Breast epithelium (tissue), 4 donors: ENCODE results near the gene WRNIP1. TPM values are rescaled to one million over a fixed set of nuclear protein-coding genes. Genes with fewer than 3 reads are reported as not detected.

Source experiments
- DNase-seq, 2 donors: peaks; one replicate each; pipeline ENCODE4 v3.0.0-alpha.2; 2019; ENCODE audit warnings: low spot score in 2 of 2
- H3K27ac ChIP-seq, 2 donors: fragments of 200-600 bp; sonication (generic) in 1 of 2; one replicate each; pipeline ENCODE4 v1.5.1; 2016 to 2019; ENCODE audit warnings: mild to moderate bottlenecking in 1 of 2
- H3K27me3 ChIP-seq, 2 donors: fragments of 200-600 bp; sonication (generic) in 1 of 2; one replicate each; pipeline versions ENCODE4 v1.5.1 to v1.6.0; 2017 to 2019; ENCODE audit warnings: control low read depth in 1 of 2, mild to moderate bottlenecking in 1 of 2
- H3K36me3 ChIP-seq: fragments of 200-600 bp; one replicate; pipeline ENCODE4 v1.5.1; 2019
- H3K4me1 ChIP-seq, 2 donors: fragments of 200-600 bp; sonication (generic); one replicate each; pipeline ENCODE4 v1.5.1; 2016 to 2019; ENCODE audit warnings: control low read depth in 1 of 2
- H3K4me3 ChIP-seq, 3 donors: fragments of 200-600 bp; sonication (generic); 1 replicate in 2 of 3; 2 replicates in 1 of 3; pipeline ENCODE4 v1.5.1; 2016 to 2019; ENCODE audit warnings: mild to moderate bottlenecking in 3 of 3, moderate library complexity in 2 of 3
- H3K9me3 ChIP-seq, 2 donors: fragments of 200-600 bp; sonication (generic) in 1 of 2; one replicate each; pipeline ENCODE4 v1.5.1; 2016 to 2019; ENCODE audit warnings: control low read depth in 1 of 2
- CTCF ChIP-seq, 3 donors: fragments of 450-650 bp; IDR thresholded peaks; one replicate each; pipeline ENCODE4 v1.5.1; 2016 to 2017; ENCODE audit warnings: antibody characterized with exemption in 3 of 3, mild to moderate bottlenecking in 3 of 3, moderate library complexity in 3 of 3
- POLR2A ChIP-seq: fragments of 450-650 bp; IDR thresholded peaks from one replicate; pipeline ENCODE4 v1.6.1; 2016; ENCODE audit warnings: antibody characterized with exemption, mild to moderate bottlenecking, moderate library complexity
- POLR2AphosphoS5 ChIP-seq, 3 donors: sonication (generic); formaldehyde crosslinking; IDR thresholded peaks; one replicate each; pipeline ENCODE4 v1.6.1; 2017; ENCODE audit warnings: antibody characterized with exemption in 3 of 3
- intact Hi-C: fragments of 100-400 bp; cut with DNase I; formaldehyde crosslinking; loops from one replicate; pipeline ENCODE4 v1.15.1; 2023; ENCODE audit warnings: low total_unique reads
- total RNA-seq, 3 donors: library from RNA; depleted of rRNA; stranded (reverse); fragments of >200 nt; gene quantifications; one replicate each; pipeline ENCODE4 v1.1.0, GENCODE V29; 2016

Gene WRNIP1
- total RNA-seq, 3 donors from 2014 or later: 40.6 to 62.3 (median 59.3) TPM

- TF ChIP-seq POLR2A (no peak), POLR2AphosphoS5 (IDR thresholded peaks at IDR 0.05) (no peak), CTCF (IDR thresholded peaks at IDR 0.05) (no peak)
- Histone ChIP-seq H3K9me3 (no peaks in the 10 kb centered on the region), H3K27me3 (no peaks in the 10 kb centered on the region), H3K27ac (no peak overlapping the region), H3K36me3 (no peaks in the 10 kb centered on the region), H3K4me3 (no peak overlapping the region), H3K4me1 (no peaks in the 10 kb centered on the region)
- DNase-seq: no peak
- intact Hi-C loops: no loop called here
These were observed 30.6 kb upstream of the WRNIP1 start for GRCh38 chr6:2734488-2735166.

- no peak overlapping the region for H3K4me3 ChIP-seq
- H3K27me3 ChIP-seq: no peaks in the 10 kb centered on the region
- no peak for DNase-seq
- no peaks in the 10 kb centered on the region for H3K36me3 ChIP-seq
- no peaks in the 10 kb centered on the region for H3K4me1 ChIP-seq
- no peak for TF ChIP-seq CTCF (IDR thresholded peaks at IDR 0.05)
- no peak for TF ChIP-seq POLR2AphosphoS5 (IDR thresholded peaks at IDR 0.05)
- no peak for TF ChIP-seq POLR2A
- H3K9me3 ChIP-seq: no peaks in the 10 kb centered on the region
- intact Hi-C loops: no loop called here
- H3K27ac ChIP-seq: no peak overlapping the region
These were observed 27.3 kb upstream of the WRNIP1 start for GRCh38 chr6:2737885-2738284.

- no peak for DNase-seq
- intact Hi-C loops: no loop called here
- H3K36me3 ChIP-seq: no peaks in the 10 kb centered on the region
These were observed 26.7 kb upstream of the WRNIP1 start for GRCh38 chr6:2738373-2738979.

GRCh38 chr6:2739335-2739734 is 25.9 kb upstream of the WRNIP1 start:
- Histone ChIP-seq H3K36me3 (no peaks in the 10 kb centered on the region), H3K27me3 (no peaks in the 10 kb centered on the region), H3K9me3 (no peaks in the 10 kb centered on the region), H3K27ac (no peak overlapping the region), H3K4me3 (no peak overlapping the region), H3K4me1 (peaks cover 0 to 3% of the 10 kb centered on the region in 2 donors)
- intact Hi-C loops: no loop called here
- TF ChIP-seq CTCF (IDR thresholded peaks at IDR 0.05) (no peak), POLR2A (no peak), POLR2AphosphoS5 (IDR thresholded peaks at IDR 0.05) (no peak)
- DNase-seq: no peak

More at GRCh38 chr6:2738373-2738979, 26.7 kb upstream of the WRNIP1 start:
- Histone ChIP-seq H3K27ac (no peak overlapping the region), H3K4me3 (no peak overlapping the region), H3K27me3 (no peaks in the 10 kb centered on the region), H3K4me1 (no peaks in the 10 kb centered on the region), H3K9me3 (no peaks in the 10 kb centered on the region)
- TF ChIP-seq CTCF (IDR thresholded peaks at IDR 0.05): peak in 2 of 3 donors; percentile 43 to 45
- TF ChIP-seq POLR2A: no peak

GRCh38 chr6:2740581-2740980 is 24.6 kb upstream of the WRNIP1 start:
- H3K9me3 ChIP-seq: no peaks in the 10 kb centered on the region
- intact Hi-C loops: loop anchor here (5.0 kb wide), 1 partner anchor 1218 kb away; no protein-coding TSS in a partner anchor

More at GRCh38 chr6:2740581-2740980, 24.6 kb upstream of the WRNIP1 start:
- DNase-seq: no peak
- Histone ChIP-seq H3K36me3 (no peaks in the 10 kb centered on the region), H3K4me3 (no peak overlapping the region), H3K27me3 (no peaks in the 10 kb centered on the region), H3K27ac (no peak overlapping the region), H3K4me1 (peaks cover 0 to 5% of the 10 kb centered on the region in 2 donors)
- TF ChIP-seq CTCF (IDR thresholded peaks at IDR 0.05) (no peak), POLR2AphosphoS5 (IDR thresholded peaks at IDR 0.05) (no peak), POLR2A (no peak)
